Endothelial cell of umbilical vein (primary cell): ENCODE results near the gene ADARB1. TPM values are rescaled to one million over a fixed set of nuclear protein-coding genes. Genes with fewer than 3 reads are reported as not detected.
"Not testable (repeated sequence)": the region's sequence is repeated elsewhere in the genome, so short reads cannot be mapped to it uniquely, and the experiment has no call there.

Source experiments
- BruUV-seq: library from RNA; stranded (reverse); fragments of 400-500 nt; replicated peaks from 2 replicates; lab custom pipeline; 2021; lab: Mats Ljungman, UMichigan
- CTCF ChIA-PET: fragments of 300-600, 350-600 bp; sonication (Branson Sonifier 250); formaldehyde crosslinking; loops from one replicate; lab custom pipeline; 2021; ENCODE audit warnings: antibody characterized with exemption, inconsistent platforms; lab: Charles Lee
- POLR2A ChIA-PET: fragments of 300-600, 350-600 bp; sonication (Branson Sonifier 250); formaldehyde crosslinking; loops from one replicate; lab custom pipeline; 2021; ENCODE audit warnings: antibody characterized with exemption, inconsistent platforms; lab: Charles Lee
- DNase-seq: peaks from one replicate; pipeline ENCODE4 v3.0.0-alpha.2; 2011; ENCODE audit warnings: low read depth, low spot score
- FAIRE-seq: peaks from 2 replicates; lab custom pipeline; 2011; peaks lifted over from hg19 to GRCh38; lab: Jason Lieb, UNC
- H2AFZ ChIP-seq: 2 replicates; pipeline ENCODE4 v1.6.0; 2012; ENCODE audit warnings: low read depth, low read length, control low read depth, inconsistent platforms
- H3K27ac ChIP-seq: 2 replicates; pipeline ENCODE4 v1.5.1; 2011; ENCODE audit warnings: low read depth, mild to moderate bottlenecking, control low read depth, low read length, moderate library complexity; ENCODE audit not compliant: insufficient read depth
- H3K27me3 ChIP-seq, 2 experiments: 2 replicates each; pipeline versions ENCODE4 v1.6.0 to v1.6.1; 2011; ENCODE audit warnings: low read length in 2 of 2, mixed read lengths in 1 of 2; ENCODE audit not compliant: control insufficient read depth in 2 of 2, insufficient read depth in 2 of 2
- H3K36me3 ChIP-seq, 2 experiments: 2 replicates in 1 of 2; 3 replicates in 1 of 2; pipeline ENCODE4 v1.5.1; 2011; ENCODE audit warnings: low read length in 2 of 2, mild to moderate bottlenecking in 1 of 2, moderate library complexity in 1 of 2; ENCODE audit not compliant: control insufficient read depth in 2 of 2, insufficient read depth in 2 of 2; ENCODE audit errors: extremely low read depth in 1 of 2
- H3K4me1 ChIP-seq: 3 replicates; pipeline ENCODE4 v1.5.1; 2011; ENCODE audit warnings: mild to moderate bottlenecking, low read length; ENCODE audit not compliant: control insufficient read depth, insufficient read depth; ENCODE audit errors: extremely low read depth
- H3K4me2 ChIP-seq: 2 replicates; pipeline ENCODE4 v1.6.1; 2011; ENCODE audit warnings: low read length, control low read depth, mixed read lengths; ENCODE audit not compliant: insufficient read depth
- H3K4me3 ChIP-seq, 3 experiments: fragments of 200-600 bp in 1 of 3; sonication (generic), shearing (Covaris generic) in 1 of 3; replicated peaks in 1 of 3; 2 replicates each; pipeline ENCODE4 v1.5.1; 2011 to 2016; ENCODE audit warnings: control low read depth in 3 of 3, low read length in 3 of 3, mild to moderate bottlenecking in 2 of 3, inconsistent platforms in 1 of 3, low read depth in 1 of 3, moderate library complexity in 1 of 3; ENCODE audit not compliant: insufficient read depth in 1 of 3
- H3K79me2 ChIP-seq: 2 replicates; pipeline ENCODE4 v1.6.0; 2012; ENCODE audit warnings: low read length, inconsistent platforms; ENCODE audit not compliant: control insufficient read depth, insufficient read depth
- H3K9ac ChIP-seq: replicated peaks from 2 replicates; pipeline ENCODE3; 2011; ENCODE audit warnings: low read length, control low read depth; ENCODE audit not compliant: insufficient read depth; ENCODE audit errors: extremely low read depth
- H3K9me1 ChIP-seq: replicated peaks from 3 replicates; pipeline ENCODE4 v1.6.0; 2011; ENCODE audit warnings: mild to moderate bottlenecking, low read length; ENCODE audit not compliant: control insufficient read depth, insufficient read depth; ENCODE audit errors: extremely low read depth
- H3K9me3 ChIP-seq: replicated peaks from 2 replicates; pipeline ENCODE4 v1.5.1; 2012; ENCODE audit warnings: low read length, inconsistent platforms; ENCODE audit not compliant: control insufficient read depth, insufficient read depth
- H4K20me1 ChIP-seq: replicated peaks from 2 replicates; pipeline ENCODE3; 2011; ENCODE audit warnings: mild to moderate bottlenecking, low read length; ENCODE audit not compliant: control insufficient read depth, insufficient read depth; ENCODE audit errors: extremely low read depth
- CTCF ChIP-seq, 2 donors: IDR thresholded peaks; 1 replicate in 1 of 2; 2 replicates in 1 of 2; pipeline ENCODE4 v1.5.1; 2011; ENCODE audit warnings: low read length in 2 of 2, mild to moderate bottlenecking in 2 of 2, moderate library complexity in 2 of 2, control low read depth in 1 of 2, inconsistent platforms in 1 of 2, low read depth in 1 of 2; ENCODE audit not compliant: insufficient read depth in 1 of 2; ENCODE audit errors: extremely low read depth in 1 of 2
- EZH2 ChIP-seq: IDR thresholded peaks from 2 replicates; pipeline ENCODE4 v1.6.1; 2012; ENCODE audit warnings: borderline replicate concordance, low read depth, mild to moderate bottlenecking, moderate library complexity, low read length, inconsistent platforms; ENCODE audit not compliant: severe bottlenecking
- FOS ChIP-seq: IDR thresholded peaks from 2 replicates; pipeline ENCODE4 v1.6.1; 2011; ENCODE audit warnings: mild to moderate bottlenecking, low read length, moderate library complexity, borderline replicate concordance; ENCODE audit not compliant: insufficient read depth
- GATA2 ChIP-seq: IDR thresholded peaks from 2 replicates; pipeline ENCODE4 v1.7.0; 2011; ENCODE audit warnings: low read depth, mild to moderate bottlenecking, moderate library complexity, mixed read lengths, low read length; ENCODE audit not compliant: insufficient read length, insufficient read depth
- JUN ChIP-seq: IDR thresholded peaks from 2 replicates; pipeline ENCODE4 v1.6.1; 2011; ENCODE audit warnings: borderline replicate concordance, low read depth; ENCODE audit not compliant: insufficient read length, insufficient read depth
- MAX ChIP-seq: IDR thresholded peaks from 2 replicates; pipeline ENCODE4 v1.6.1; 2011; ENCODE audit not compliant: insufficient read depth, insufficient read length
- MYC ChIP-seq: IDR thresholded peaks from one replicate; pipeline ENCODE4 v1.6.1; 2011; ENCODE audit warnings: mild to moderate bottlenecking, low read depth, low read length
- POLR2A ChIP-seq: IDR thresholded peaks from 2 replicates; pipeline ENCODE4 v1.6.1; 2012; ENCODE audit warnings: low read depth, mild to moderate bottlenecking, control low read depth, low read length
- POLR2AphosphoS5 ChIP-seq: IDR thresholded peaks from 2 replicates; pipeline ENCODE4 v1.6.1; 2012; ENCODE audit warnings: low read depth, mild to moderate bottlenecking, control low read depth, low read length, moderate library complexity; ENCODE audit not compliant: insufficient read depth
- dilution Hi-C: fragments of 300-500 bp; cut with MboI; formaldehyde crosslinking; loops from one replicate; pipeline ENCODE4 v1.15.0; 2019; ENCODE audit warnings: low sequenced_read_pairs; ENCODE audit not compliant: extremely low pct_ligation_motif_present
- intact Hi-C: fragments of 100-400 bp; cut with micrococcal nuclease; formaldehyde crosslinking; loops from one replicate; pipeline ENCODE4 v1.10.0; 2022
- polyA plus RNA-seq, 4 experiments: library from polyadenylated mRNA; depleted of rRNA in 3 of 4; stranded (reverse) in 3 of 4; unstranded in 1 of 4; fragments of >200 nt; gene quantifications; 2 replicates each; pipeline versions ENCODE4 v1.2.1 to v1.2.3, GENCODE V29; 2011 to 2012; ENCODE audit warnings: missing spikeins in 1 of 4
- total RNA-seq: library from RNA; stranded (reverse); gene quantifications from 2 replicates; pipeline ENCODE4 v1.2.3, GENCODE V29; 2021

The ADARB1 gene
- total and polyA plus RNA-seq, 2 donors (not counting 3 experiments of a cell fraction or from before 2014, with no cell fraction given): 32.5 to 54.3 TPM

- dilution Hi-C loops (loop anchor here (25.0 kb wide), 1 partner anchor 208 kb away; the partner anchor contains the start of gene SLX9), intact Hi-C loops (loop anchor here (10.0 kb wide), 1 partner anchor 450 kb away; no protein-coding TSS in a partner anchor)
- Histone ChIP-seq H3K27ac (no peak overlapping the region), H3K9me3 (no peaks in the 10 kb centered on the region), H3K4me2 (no peak overlapping the region), H3K36me3 (peaks cover 0 to 7% of the 10 kb centered on the region in 2 experiments), H3K4me1 (no peaks in the 10 kb centered on the region), H3K9ac (no peak overlapping the region), H3K4me3 (no peak overlapping the region), H3K27me3 (no peaks in the 10 kb centered on the region), H3K9me1 (no peaks in the 10 kb centered on the region), H2AFZ (no peak overlapping the region), H4K20me1 (no peaks in the 10 kb centered on the region), H3K79me2 (no peaks in the 10 kb centered on the region)
- DNase-seq (no peak), FAIRE-seq (no peak)
- BruUV-seq: no TSS peak
- POLR2A ChIA-PET: no interaction called here
- TF ChIP-seq POLR2A: no peak
- TF ChIP-seq POLR2AphosphoS5: no peak
- no peak for TF ChIP-seq JUN
- no peak for TF ChIP-seq MYC
- TF ChIP-seq EZH2: no peak
- no peak for TF ChIP-seq FOS
- TF ChIP-seq CTCF (IDR thresholded peaks at IDR 0.05; ENCODE audit: extremely low read depth in 1 of 2, insufficient read depth in 1 of 2, low read depth in 1 of 2, low read length in 2 of 2): no peak
- TF ChIP-seq MAX: no peak
- TF ChIP-seq GATA2: no peak
- CTCF ChIA-PET: no interaction called here
These were observed 70.8 kb downstream of the ADARB1 start for GRCh38 chr21:45145146-45145545.

- dilution Hi-C loops (loop anchor here (25.0 kb wide), 1 partner anchor 209 kb away; the partner anchor contains the start of gene SLX9), intact Hi-C loops (loop anchor here (10.0 kb wide), 1 partner anchor 449 kb away; no protein-coding TSS in a partner anchor)
- H3K9ac ChIP-seq, H3K4me2 ChIP-seq, POLR2A ChIA-PET, BruUV-seq, H3K9me3 ChIP-seq, DNase-seq, H3K9me1 ChIP-seq, H3K4me3 ChIP-seq, FAIRE-seq, H2AFZ ChIP-seq, H3K4me1 ChIP-seq, H3K36me3 ChIP-seq, H3K27me3 ChIP-seq, CTCF ChIA-PET, H3K79me2 ChIP-seq, H3K27ac ChIP-seq, H4K20me1 ChIP-seq: not testable (repeated sequence)
These were observed 71.5 kb downstream of the ADARB1 start for GRCh38 chr21:45145846-45146245.
